Measurements from ENCODE around the gene PPP1R16B. TPM values are rescaled to one million over a fixed set of nuclear protein-coding genes. Genes with fewer than 3 reads are reported as not detected.

PPP1R16B gene
- polyA plus RNA-seq, 2 of the 4 experiments (the other 2 are of a cell fraction) = 0.17 to 0.31 TPM

- no peak for TF ChIP-seq RCOR1 (IDR thresholded peaks at IDR 0.05; ENCODE audit: low read depth, low read length)
- no peak for TF ChIP-seq TP53 (CRISPR knock-in tag; IDR thresholded peaks at IDR 0.05)
- no peak for TF ChIP-seq SREBF2 (IDR thresholded peaks at IDR 0.05)
- no peak for TF ChIP-seq MAX (IDR thresholded peaks at IDR 0.05)
- TF ChIP-seq CBX8 (IDR thresholded peaks at IDR 0.05) = no peak
- TF ChIP-seq RAD21 (conservative IDR thresholded peaks at IDR 0.05 in 1 of 2, IDR thresholded peaks at IDR 0.05 in 1 of 2) = no peak
Observed at GRCh38 chr20:38918172-38918571, 112.7 kb downstream of the PPP1R16B start (continued).

GRCh38 chr20:38919683-38920082, 114.2 kb downstream of the PPP1R16B start:
- FAIRE-seq (no peak), DNase-seq (ENCODE audit: low read depth in 1 of 2, low spot score in 1 of 2) (no peak), ATAC-seq (no peak)
- Histone ChIP-seq H3K9me3 (no peaks in the 10 kb centered on the region), H3K4me1 (peaks cover under 1% of the 10 kb centered on the region; the same call in 2 of the 3 replicates), H3K4me2 (no peak overlapping the region), H3K4me3 (no peak overlapping the region), H3K27ac (no peak overlapping the region)
- TF ChIP-seq CEBPB (IDR thresholded peaks at IDR 0.05) = no peak
- CTCF ChIA-PET = interaction anchor here (1.0 to 8.4 kb wide), 5 partner anchors 16 to 128 kb away, joined by 3 to 60 read pairs (median 5); no protein-coding TSS in a partner anchor
- POLR2A ChIA-PET = no interaction called here
- 76% methylated on average over 5 of the region's 7 CpGs for WGBS (ENCODE audit: missing lambda C conversion rate)

GRCh38 chr20:38920411-38920810, 114.9 kb downstream of the PPP1R16B start:
- TF ChIP-seq KDM1A (IDR thresholded peaks at IDR 0.05; ENCODE audit: low read depth) (no peak), FOXS1 (CRISPR knock-in tag; IDR thresholded peaks at IDR 0.05) (no peak), ZSCAN20 (CRISPR knock-in tag; IDR thresholded peaks at IDR 0.05) (no peak), TFCP2L1 (CRISPR knock-in tag; IDR thresholded peaks at IDR 0.05) (no peak), ATOH8 (CRISPR knock-in tag; IDR thresholded peaks at IDR 0.05; ENCODE audit: low read depth) (no peak), BCL3 (IDR thresholded peaks at IDR 0.05) (no peak), CEBPB (IDR thresholded peaks at IDR 0.05) (no peak), ZNF302 (CRISPR knock-in tag; IDR thresholded peaks at IDR 0.05) (no peak), NFE2L2 (conservative IDR thresholded peaks at IDR 0.05; ENCODE audit: low read length) (no peak), HMGXB4 (CRISPR knock-in tag; IDR thresholded peaks at IDR 0.05; ENCODE audit: borderline replicate concordance) (no peak), ZC3H11A (IDR thresholded peaks at IDR 0.05) (no peak), CBX8 (IDR thresholded peaks at IDR 0.05) (no peak)
- Histone ChIP-seq H3K9me3 (no peaks in the 10 kb centered on the region), H3K4me3 (no peak overlapping the region), H3K27ac (no peak overlapping the region), H3K4me2 (no peak overlapping the region), H3K4me1 (no peaks in the 10 kb centered on the region)
- 13% methylated on average over 3 of the region's 3 CpGs for WGBS (ENCODE audit: missing lambda C conversion rate)
- DNase-seq (ENCODE audit: low read depth in 1 of 2, low spot score in 1 of 2) = no peak
- ChIA-PET CTCF (interaction anchor here (1.0 to 8.4 kb wide), 6 partner anchors 9 to 161 kb away, joined by 3 to 60 read pairs (median 5); no protein-coding TSS in a partner anchor), POLR2A (no interaction called here)
- no peak for FAIRE-seq
- ATAC-seq = peak in 1 of 2 experiments; percentile 24; a peak in 1 of 6 replicates

- H3K27ac ChIP-seq = no peak overlapping the region
- H3K9me3 ChIP-seq = no peaks in the 10 kb centered on the region
- no peaks in the 10 kb centered on the region for H3K4me1 ChIP-seq
- DNase-seq (ENCODE audit: low read depth in 1 of 2, low spot score in 1 of 2) = no peak
- CTCF ChIA-PET = interaction anchor here (1.0 to 8.4 kb wide), 7 partner anchors 9 to 160 kb away, joined by 3 to 60 read pairs (median 5); no protein-coding TSS in a partner anchor
- FAIRE-seq = no peak
- no peak overlapping the region for H3K4me3 ChIP-seq
- POLR2A ChIA-PET = no interaction called here
- no peak overlapping the region for H3K4me2 ChIP-seq
- WGBS (ENCODE audit: missing lambda C conversion rate) = 72% methylated on average over 9 of the region's 9 CpGs
- peak in 1 of 2 experiments; percentile 21; a peak in 2 of 6 replicates for ATAC-seq
- TF ChIP-seq RCOR1 (IDR thresholded peaks at IDR 0.05; ENCODE audit: low read depth, low read length) (no peak), MAZ (IDR thresholded peaks at IDR 0.05; ENCODE audit: borderline replicate concordance, low read depth, low read length) (no peak), CHD2 (IDR thresholded peaks at IDR 0.05; ENCODE audit: low read length, partially characterized antibody) (no peak), BHLHE40 (IDR thresholded peaks at IDR 0.05; ENCODE audit: low read depth, low read length) (no peak), CBX2 (IDR thresholded peaks at IDR 0.05; ENCODE audit: borderline replicate concordance, low read depth) (no peak), E2F6 (IDR thresholded peaks at IDR 0.05; ENCODE audit: borderline replicate concordance, low read depth) (no peak), BCL3 (IDR thresholded peaks at IDR 0.05) (no peak), TP53 (CRISPR knock-in tag; IDR thresholded peaks at IDR 0.05) (no peak), HOXB5 (CRISPR knock-in tag; IDR thresholded peaks at IDR 0.05) (no peak), HMGXB4 (CRISPR knock-in tag; IDR thresholded peaks at IDR 0.05; ENCODE audit: borderline replicate concordance) (no peak)
Observed at GRCh38 chr20:38920851-38921250, 115.4 kb downstream of the PPP1R16B start.

All from A549 (cell line).